ENCODE measurements around the gene SYT14.
"Not testable (repeated sequence)": the region's sequence is repeated elsewhere in the genome, so short reads cannot be mapped to it uniquely, and the experiment has no call there.

The SYT14 gene

DNA sequence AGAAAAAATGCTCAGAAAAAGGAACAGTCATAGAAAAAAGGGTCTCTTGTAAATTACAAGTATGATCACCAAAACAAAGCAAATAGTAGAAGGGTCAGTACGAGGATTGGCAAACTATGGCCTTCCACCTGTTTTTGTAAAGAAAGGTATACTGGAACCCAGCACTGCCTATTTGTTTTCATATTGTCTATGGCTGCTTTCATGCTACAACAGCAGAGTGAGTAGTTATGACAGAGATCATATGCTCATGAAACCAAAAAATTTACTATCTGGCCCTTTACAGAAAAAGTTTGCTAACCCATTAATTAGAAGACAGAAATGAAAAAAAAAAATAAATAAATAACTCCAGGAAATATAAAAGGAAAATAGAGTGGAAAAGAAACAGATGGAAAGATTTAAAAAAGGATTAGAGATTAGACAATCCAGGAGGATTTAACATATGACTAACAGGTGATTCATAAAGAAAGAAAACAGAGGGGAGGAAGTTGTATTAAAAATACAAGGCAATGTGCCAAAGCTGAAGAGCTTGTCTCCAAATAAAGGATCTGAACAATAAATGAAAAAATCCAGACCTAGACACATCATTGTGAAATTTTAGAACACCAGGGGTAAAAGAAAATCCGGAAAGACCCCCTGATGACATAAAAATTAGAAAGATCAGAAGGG lies 186.0 kb downstream of the SYT14 start:
- no peak for DNase-seq

DNA sequence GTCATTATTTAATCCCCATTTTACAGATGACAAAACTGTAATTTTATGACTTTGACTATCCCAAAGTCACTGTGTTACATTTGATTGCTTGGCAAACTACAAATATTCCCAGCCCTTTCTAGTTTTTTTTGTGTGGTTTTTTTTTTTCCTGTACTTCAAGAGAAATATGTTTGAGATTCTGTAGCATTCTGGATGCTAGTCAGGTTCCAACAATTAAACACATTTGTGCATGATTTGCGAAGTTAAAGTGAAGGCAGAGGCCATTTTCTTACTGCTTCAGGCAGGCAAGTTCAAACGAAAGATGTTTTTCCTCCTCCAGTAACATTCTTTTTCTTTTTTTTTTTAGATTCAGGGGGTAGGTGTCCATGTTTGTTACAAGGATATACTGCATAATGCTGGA lies 186.7 kb downstream of the SYT14 start:
- no peak for DNase-seq

DNA sequence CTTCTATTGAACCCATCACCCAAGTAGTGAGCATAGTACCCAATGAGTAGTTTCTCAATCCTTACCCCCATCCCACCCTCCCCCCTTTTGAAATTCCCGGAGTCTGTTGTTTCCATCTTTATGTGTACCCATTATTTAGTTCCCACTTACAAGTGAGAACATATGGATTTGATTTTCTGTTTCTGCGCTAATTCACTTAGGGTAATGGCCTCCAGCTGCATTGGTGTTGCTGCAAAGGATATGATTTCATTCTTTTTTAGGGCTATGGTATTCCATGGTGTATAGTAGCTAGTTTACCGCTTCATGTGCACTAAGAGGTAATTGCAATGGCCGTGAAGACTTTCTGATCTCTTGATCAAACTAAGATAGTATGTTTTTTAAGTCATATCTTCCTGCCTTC lies 187.1 kb downstream of the SYT14 start:
- no peak for DNase-seq

DNA sequence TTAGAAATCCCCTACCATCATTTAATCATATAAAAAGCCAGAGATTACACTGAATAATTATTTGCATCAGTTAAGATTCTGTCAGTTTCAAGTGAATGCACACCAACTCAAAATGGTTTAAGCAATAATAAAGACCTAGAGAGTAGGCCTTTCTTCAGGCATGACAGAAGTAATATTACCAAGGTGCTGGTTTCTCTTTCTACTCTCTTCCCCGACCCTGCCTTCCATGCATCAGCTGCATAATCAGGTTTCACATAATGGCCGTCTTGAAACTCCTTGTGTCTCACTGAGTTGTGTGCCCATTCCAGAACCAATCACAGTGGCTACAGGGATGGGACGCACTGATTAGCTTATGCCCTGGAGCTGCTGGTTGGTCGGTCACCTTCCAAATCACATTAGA lies 191.1 kb downstream of the SYT14 start:
- DNase-seq: no peak

DNA sequence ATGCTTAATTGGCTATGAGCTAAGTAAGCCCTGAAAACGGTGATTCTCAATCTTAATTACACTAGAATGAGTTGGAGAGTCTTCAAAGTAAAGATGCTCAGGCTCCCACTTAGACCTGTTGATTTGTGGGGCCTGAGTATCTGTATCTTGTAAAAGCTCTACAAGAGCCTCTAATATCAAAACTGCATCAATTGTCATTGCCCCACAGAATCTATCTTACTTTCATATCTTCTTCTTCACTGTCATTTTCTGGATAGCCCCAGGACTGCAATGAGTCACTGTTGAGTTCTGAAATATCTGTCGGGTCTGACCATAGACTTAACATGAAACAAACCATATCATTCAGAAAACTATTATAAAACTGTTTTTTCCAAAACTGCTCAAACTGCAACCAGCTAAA lies 191.7 kb downstream of the SYT14 start:
- DNase-seq: no peak

DNA sequence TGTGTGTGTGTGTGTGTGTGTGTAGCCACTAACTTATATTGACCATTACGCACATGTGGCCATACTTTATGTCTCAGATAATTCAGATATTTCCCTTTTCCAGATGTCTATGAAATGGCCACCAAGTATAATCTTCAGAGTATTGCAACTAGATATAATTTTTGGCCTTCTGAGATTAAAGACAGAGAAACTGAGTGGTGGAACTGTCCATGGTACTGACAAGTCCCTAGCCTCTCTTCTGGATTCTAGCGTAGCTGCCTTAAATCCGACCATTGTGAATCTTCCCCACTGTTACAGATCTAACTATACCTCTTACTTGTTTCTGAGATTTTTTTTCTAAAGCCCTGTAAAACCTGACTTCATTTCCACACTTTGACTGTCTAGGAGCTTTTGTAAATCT lies 194.6 kb downstream of the SYT14 start:
- DNase-seq: no peak

DNA sequence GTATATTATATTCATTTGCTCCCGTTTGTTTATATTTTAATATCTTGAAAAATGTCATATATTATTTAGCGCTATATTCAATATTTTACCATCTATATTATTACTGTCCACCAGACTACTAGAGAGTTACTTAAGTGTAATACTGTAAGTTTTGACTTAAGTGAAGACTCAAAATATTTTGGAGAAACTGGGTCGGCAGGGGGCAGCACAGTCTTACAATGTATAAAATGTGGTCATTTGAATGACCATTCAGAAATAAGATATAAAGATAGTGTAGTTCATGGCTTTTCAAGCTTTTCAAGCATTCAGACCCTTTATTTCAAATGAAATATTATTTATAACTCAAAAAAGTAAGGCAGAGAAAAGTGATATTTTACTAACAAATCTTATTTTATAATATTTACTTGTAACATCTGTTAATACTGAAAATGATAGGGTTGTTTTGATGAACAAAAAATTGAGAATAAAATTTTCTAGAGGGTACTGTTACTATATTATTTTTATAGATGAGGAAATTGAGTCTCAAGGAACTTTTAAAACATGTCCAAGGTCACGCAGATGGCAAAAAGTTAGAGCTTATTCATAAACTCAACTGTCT lies 205.5 kb downstream of the SYT14 start:
- peak in 1 of 2 experiments; percentile 42 for DNase-seq

DNA sequence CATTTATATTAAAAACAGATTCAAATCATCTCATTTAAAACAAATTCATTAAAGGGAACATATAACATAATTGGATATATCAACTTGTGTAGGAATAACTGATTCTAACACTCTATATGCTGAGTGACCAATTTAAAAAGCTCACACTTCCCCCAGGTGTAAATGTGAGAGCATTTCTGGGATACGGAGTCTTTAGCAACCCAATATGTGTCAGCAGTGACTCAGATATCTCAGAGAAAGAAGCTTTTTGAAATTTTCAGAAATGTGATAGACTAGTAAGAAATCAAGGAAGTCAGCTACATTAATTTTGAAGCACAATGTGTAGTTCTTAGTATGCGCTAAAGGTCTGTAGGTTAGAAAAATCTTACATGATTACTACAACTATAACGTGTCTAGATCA lies 206.7 kb downstream of the SYT14 start:
- no peak for DNase-seq

DNA sequence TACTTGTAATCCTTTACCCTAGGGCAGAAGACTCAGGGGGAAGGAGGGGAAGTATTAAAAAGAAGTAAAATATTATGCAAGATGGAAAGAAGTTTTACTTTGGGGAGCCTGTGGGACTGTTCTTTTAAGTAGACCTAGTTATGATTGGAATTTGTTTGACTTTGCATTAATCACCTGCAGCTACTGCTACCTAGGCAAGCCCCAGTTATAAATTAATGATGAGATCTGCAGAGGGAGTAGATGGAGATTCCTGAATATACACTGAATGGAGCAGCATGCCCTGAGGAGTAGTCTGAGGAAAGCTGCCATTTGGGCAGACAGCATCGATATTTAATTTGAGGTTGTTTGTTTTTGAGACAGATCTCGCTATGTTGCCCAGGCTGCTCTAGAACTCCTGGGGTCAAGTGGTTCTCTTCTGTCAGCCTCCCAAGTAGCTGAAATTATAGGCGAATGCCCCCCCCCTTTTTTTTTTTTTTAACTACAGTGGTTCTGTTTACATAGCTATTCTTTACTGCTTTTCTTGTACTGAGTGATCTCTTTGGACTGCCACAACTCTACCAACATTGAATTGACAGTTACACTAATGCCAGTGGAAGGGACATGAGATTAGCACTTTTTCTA lies 213.1 kb downstream of the SYT14 start:
- no peak for DNase-seq

DNA sequence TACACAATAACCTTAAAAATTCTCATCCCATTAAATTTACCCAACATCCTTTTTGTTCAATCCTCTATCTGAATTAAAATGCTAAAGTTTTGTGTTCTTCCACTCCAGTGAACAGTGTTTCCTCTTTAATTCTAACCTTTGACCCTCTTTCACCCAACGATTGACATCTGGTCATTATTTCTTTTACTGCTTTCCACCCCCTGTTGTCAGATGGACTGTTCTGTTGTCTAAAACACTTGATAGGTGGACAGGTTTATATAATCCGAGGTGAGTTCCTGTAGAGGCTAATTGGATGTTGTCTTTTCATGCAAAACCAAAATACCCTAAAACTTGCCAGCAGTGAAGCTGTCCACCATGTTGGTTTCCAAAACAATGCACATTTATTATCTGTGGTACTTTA lies 221.2 kb downstream of the SYT14 start:
- no peak for DNase-seq

DNA sequence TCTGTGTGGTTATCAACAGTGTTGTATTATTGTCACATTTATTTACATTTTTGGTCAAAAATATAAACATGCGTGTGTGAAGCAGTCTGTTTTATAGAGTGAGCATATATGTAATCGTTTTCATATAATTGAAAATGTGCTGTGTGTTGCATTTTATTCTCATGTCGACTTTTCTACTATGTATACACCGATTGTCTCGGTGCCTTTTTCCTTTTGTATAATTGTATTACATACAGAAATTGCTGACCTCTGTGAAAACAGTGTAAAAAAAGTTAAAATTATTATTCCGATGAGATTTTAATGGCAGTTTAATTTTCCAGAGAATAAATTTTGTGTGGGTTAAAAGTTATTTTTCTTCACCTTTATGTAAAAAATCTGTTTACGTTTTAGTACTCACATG lies 232.2 kb downstream of the SYT14 start:
- DNase-seq: no peak

DNA sequence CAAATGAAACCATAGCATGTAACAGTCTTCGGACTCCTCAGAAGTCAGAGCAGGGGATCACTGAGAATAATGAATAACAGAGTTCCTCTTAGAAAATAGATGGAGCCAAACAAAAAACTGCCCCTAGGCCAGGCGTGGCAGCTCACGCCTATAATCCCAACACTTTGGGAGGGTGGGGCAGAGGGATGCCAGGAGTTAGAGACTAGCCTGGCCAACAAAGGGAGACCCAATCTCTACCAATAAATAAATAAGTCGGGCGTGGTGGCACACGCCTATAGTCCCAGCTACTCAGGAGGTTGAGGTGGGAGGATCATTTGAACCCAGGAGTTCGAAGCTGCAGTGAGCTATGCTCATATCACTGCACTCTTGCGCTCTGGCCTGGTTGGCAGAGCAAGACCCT lies 236.1 kb downstream of the SYT14 start:
- DNase-seq: no peak

DNA sequence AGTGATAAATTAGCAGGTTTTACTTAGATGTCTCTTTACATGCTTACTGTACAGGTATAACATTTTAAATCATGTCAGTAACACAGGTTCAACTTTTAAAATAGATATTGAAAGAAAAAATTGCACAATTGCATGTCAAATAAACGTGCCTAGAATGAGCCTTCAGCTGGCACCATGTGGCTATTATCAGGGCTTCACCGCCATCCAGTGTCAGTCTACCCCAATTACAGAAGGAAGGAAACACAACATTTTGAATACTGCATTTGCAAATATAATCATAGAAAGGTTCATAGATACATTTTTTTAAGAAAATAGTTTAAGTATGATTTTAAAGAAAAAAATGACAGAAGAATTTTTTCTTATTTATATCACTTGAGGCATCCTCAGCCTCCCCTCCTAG lies 247.0 kb downstream of the SYT14 start:
- no peak for DNase-seq

DNA sequence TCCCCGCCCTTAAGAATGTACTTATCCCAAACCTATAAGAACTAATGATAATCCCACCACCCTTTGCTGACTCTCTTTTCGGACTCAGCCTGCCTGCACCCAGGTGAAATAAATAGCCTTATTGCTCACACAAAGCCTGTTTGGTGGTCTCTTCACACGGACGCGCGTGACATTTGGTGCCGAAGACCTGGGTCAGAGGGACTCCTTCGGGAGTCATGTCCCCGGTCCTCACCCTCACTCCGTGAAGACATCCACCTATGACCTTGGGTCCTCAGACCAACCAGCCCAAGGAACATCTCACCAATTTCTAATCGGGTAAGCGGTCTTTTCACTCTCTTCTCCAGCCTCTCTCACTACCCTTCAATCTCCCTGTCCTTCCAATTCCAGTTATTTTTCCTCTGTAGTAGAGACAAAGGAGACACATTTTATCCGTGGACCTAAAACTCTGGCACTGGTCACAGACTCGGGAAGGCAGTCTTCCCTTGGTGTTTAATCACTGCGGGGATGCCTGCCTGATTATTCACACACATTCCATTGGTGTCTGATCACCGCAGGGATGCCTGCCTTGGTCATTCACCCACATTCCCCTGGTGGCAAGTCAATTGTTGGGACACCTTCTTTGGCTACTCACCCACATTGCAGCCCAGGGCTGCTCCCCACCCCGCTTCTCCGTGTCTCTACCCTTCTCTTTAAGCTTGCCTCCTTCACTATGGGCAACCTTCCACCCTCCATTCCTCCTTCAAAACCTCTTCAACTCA lies 250.0 kb downstream of the SYT14 start:
- DNase-seq: not testable (repeated sequence)

DNA sequence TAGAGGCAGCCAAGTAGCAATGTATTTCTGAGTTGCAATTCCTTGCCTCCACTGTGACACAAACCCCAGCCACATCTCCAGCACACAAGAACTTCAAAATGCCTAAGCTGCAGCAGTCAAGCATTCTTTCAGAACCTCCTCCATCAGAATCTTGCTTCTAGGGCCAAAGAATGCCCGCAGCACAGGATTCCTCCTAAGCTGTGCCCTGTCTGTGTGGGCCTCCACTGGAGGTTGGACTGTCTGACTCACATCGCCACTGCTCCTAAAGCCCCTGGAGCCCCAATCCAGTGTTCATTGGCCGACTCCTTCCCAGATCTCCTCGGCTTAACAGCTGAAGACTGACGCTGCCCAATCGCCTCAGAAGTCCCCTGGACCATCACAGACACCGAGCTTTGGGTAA lies 251.4 kb downstream of the SYT14 start:
- no peak for DNase-seq

DNA sequence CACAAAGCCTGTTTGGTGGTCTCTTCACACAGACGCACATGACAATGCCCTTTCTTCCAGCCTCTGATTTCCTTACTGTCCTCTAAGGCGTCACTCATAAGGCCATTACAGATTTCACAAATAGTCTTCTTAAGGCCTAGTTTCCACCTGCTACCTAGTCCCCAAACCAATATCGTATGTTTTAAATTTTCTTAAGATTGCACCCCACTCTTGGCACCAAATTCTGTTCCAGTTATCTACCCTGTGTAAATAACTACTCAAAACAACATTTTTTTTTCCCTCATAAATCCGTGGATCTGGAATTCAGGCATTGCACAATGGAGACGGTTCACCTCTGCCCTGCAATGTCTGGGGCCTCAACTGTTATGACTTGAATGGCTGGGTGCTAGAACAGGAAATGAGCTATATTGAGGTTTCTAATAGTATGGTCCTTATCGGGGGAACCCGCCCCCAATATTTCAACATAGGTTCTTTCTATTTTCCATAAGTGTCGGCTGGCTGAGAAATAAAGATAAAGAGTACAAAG lies 257.7 kb downstream of the SYT14 start:
- DNase-seq: no peak

DNA sequence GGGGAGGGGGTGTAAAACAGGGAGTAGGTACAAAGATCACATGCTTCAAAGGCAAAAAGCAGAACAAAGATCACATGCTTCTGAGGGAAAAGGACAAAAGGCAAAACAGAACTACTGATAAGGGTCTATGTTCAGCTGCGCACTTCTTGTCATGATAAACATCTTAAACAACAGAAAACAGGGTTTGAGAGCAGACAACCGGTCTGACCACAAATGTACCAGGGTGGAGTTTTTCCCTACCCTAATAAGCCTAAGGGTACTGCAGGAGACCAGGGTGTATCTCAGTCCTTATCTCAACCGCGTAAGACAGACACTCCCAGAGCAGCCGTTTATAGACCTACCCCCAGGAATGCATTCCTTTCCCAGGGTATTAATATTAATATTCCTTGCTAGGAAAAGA lies 258.2 kb downstream of the SYT14 start:
- DNase-seq: not testable (repeated sequence)

DNA sequence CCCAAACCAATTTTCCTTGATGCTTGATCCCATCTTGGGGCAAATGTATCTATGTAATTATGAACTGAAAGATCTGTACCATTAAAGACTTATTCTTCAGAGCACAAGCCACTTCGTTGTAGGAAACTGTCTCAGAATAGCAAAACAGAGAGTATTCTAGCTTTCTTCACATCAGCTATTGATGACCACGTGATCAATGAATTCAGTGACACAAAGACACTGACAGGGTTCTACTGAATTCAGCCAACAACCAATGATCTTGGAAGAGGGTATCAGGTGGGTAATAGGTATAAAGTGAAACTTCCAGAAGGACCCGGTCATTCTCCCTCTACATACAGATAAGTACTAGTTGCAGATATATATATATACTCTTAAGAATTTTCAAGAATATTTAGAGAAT lies 260.8 kb downstream of the SYT14 start:
- no peak for DNase-seq

DNA sequence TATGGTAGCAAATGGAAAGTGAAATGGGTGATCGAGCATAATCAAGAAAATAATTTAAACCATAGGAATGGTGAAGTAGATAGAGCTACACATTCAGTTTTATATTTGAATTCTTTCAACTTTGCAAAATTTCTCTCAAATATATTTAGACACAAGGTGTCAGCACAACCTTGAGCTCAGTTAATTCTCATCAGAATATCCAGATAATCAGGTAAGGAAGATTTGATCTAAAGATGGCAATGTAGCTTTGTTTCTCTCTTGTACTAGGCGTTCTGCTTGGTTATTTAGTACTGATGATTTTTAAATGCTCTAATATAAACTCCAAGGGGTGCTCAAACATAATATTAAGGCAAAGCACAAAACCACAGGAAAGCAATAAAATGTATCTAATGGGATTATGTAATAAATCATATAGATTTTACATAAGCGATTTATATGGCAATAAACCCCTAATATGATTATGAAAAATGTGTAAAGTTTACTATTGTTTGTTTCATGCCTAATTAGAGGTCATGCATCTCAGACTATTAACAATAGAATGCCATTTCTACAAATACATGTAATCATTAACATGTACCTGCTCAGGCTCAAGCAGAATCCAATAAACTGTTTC lies 262.2 kb downstream of the SYT14 start:
- no peak for DNase-seq

DNA sequence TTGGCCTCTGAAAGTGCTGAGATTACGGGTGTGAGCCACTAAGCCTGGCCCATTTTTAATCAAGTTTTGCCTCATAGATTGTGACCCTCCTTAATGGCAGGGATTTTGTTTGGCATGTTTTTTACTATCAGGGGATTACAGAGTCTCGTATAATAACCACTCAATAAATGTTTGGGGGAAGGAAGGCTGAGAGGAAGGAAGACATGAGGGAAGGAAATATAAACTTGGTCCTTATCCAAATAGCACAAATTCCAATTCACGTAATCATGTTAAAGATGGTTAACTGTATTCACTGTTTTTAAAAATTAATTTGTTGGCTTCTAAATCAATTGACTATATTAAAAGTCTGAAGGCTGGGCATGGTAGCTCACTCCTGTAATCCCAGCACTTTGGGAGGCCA lies 263.7 kb downstream of the SYT14 start:
- no peak for DNase-seq

DNA sequence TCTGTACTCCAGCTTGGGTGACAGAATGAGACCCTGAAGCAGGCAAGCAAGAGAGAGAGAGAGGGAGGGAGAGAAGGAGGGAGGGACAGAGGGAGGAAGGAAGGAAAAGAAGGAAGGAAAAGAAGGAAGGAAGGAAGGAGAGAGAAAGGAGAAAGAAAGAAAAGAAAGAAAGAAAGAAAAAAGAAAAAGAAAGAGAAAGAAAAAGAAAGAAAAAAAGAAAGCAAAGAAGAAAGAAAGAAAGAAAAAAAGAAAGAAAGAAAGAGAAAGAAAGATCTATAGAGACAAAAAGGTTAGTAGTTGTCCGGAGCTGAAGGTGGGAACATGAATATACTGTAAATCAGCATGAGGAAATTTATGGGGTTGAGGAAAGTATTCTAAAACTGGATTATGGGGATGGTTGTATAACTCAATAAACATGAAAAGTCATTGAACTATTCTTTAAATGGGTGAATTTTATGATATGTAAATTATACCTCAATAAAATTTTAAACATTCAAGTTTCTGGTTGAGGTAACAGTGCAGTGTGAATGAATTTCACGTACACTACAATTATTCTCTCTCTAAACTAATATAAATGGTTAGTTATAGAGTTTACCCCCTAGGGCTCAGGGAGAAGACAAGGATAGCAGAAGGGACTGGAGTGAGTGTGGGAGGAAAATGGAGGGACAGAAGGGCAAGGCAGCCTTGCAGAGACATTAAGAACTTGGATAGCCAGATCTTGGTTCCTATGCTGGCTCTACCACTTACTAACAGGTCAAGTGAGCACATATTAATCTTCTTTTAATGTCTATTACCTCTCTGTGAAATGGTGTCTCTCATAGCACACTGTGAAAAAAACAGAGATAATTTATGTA lies 269.8 kb downstream of the SYT14 start:
- no peak for DNase-seq

DNA sequence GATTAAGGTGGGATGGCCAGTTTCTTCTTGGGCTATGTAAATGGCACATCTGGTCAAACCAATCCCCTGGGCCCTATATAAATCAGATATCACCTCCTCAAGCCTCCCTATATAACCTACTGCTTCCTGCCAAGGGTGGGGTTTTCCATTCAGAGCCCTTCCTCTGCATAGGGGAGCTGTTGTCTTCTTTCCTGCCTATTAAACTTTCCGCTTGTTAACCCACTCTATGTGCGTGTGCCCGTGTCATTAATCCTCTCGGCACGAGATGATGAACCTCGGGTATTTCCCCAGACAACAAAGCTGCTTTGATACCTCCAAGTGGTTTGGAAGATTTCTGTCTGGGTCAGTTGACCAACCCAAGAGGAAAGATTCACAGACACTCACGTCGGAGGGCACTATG lies 275.3 kb downstream of the SYT14 start:
- no peak for DNase-seq
